Renal pelvis (tissue), 4 donors: ENCODE results near the gene FBXL17. TPM values are rescaled to one million over a fixed set of nuclear protein-coding genes. Genes with fewer than 3 reads are reported as not detected.

Experiments
- DNase-seq: peaks from one replicate; pipeline ENCODE4 v3.0.0-alpha.2; 2013
- polyA plus RNA-seq, 3 donors: library from polyadenylated mRNA; unstranded; fragments of 120-200 nt; gene quantifications; one replicate each; pipeline ENCODE4 v1.2.1, GENCODE V29; 2013; ENCODE audit not compliant: insufficient read length in 3 of 3

Gene FBXL17
- polyA plus RNA-seq, 3 donors: 26.3 to 32.7 (median 27.0) TPM

DNA sequence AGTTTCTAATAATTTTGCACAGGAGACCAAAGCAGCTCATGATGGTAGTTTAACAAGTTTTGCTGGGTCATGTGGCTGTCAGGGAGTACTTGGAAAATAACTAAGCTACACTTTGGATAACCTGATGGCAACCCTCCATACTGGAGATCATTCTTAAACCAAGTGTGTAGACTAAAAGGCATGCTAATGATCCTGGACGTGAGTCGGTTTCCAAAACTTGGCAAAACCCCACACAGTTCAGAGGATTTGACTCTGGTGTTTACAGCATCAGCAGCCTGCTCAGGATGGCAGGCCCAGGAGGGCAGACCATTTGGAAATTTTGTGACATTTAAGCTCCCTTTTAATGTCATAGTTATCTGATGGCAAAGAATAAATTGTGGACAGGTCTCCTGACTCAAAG lies 514.6 kb downstream of the FBXL17 start:
- DNase-seq: no peak

DNA sequence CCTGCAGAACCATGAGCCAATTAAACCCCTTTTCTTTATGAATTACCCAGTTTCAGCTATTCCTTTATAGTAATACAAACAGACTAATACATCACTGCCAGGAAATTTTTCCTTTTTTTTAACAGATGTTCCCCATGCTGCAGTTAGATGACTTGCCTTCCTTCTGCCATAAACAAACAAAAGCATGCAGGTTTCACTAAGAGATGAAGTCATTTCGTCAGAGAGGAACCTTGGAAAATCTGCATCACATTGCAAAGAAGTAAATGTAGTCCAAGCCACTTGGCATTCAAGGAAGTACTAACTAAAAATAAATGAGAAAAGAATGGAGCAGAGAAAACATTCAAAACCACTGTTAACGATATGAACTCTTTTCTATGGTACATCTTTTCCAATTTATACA lies 517.1 kb downstream of the FBXL17 start:
- DNase-seq: no peak

DNA sequence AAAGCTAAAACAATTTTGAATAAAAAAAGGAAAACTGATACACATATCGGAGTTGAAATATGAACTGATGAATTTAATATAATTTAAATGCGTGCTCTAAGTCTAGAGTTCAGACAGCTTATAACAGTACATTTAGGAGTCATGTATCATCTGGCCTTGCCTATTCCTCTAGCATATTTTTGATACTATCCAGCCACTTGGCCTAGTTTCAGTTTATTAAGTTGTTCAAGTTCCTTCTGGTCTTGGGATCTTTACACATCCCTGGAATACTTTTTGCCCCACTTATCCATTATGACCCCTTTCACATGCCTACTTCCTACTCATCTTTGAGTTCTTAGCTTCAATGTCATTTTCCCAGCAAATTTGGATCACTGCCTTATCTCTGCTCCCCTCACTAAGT lies 518.8 kb downstream of the FBXL17 start:
- no peak for DNase-seq

DNA sequence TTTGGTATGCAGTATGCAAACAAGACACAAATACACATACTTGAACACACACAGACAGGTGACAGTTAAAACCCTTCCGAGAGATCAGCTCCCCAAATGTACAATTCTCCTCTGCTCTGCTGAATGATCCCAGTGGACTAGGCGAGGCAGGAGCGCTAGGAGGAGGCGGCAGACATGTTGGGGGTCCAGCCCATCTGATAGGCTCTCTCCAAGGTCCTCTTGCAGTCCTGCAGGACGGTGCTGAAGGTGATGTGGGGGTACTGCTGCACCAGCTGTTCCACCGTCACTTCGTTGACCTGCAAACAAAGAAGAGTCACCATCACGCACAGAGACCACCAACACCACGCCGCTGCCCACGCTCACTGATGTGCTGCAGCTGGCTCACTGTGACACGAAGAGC lies 520.3 kb downstream of the FBXL17 start:
- DNase-seq: no peak

DNA sequence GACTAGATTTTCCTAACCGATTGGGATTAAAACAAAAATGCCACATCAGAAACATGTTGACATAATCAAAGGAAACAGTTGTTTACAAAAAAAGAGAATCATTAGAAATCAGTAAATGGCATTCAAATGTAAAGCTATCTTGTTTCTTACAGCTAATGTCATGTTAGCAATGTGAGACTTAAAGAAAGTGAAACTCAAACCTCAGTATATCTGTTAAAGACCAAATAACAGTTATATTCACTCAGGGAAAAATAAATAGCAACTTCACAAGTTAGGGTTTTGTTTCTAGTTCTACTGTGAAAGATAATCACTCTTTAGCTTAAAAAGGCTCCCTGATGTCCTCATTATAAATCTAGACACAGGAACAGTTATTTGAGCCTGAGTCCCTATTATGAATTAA lies 521.9 kb downstream of the FBXL17 start:
- DNase-seq: no peak

- DNase-seq: no peak
These were observed 523.1 kb downstream of the FBXL17 start for GRCh38 chr5:107858788-107859187.

- no peak for DNase-seq
These were observed 523.6 kb downstream of the FBXL17 start for GRCh38 chr5:107858324-107858723.

DNA sequence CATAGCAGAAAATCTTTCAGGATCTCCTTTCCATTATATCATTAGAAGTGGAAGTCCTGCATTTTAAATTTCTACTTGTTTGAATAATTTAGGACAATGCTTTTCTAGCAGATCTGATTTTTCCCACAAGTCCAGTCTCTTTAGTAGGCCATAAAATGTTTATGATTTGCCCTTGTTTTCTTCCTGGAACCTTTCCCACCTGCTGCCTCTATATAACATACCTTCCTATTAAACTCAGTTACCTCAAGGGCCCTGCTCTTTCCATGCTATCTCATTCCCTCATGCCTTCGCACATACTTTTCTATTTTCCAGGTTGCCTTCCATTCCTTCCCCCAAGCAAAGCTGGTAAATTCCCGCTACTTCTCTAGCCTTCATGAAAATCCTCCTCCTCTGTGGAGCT lies 524.1 kb downstream of the FBXL17 start:
- no peak for DNase-seq

DNA sequence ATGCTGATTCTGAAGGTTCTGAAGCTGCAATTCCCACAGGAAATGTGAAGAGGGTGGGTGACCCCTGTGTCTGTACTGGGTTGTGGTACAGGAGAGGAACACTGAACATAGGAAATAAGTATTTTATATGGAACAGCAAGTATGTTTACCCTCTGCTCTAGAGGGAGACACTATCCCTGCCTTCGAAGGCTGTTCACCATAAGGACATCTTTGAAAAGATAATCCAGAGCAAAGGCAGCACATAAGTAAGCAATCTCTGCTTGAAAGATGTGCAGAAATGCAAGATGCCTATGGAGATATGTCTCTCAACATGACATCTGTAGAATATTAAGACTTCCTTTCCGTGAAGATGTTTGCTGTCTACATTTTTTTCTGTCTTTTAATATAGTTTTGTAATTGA lies 526.7 kb downstream of the FBXL17 start:
- DNase-seq: no peak

GRCh38 chr5:107853696-107854095 lies 528.2 kb downstream of the FBXL17 start:
- no peak for DNase-seq

GRCh38 chr5:107853031-107853430 lies 528.9 kb downstream of the FBXL17 start:
- no peak for DNase-seq

- DNase-seq: no peak
These were observed 532.8 kb downstream of the FBXL17 start for GRCh38 chr5:107849118-107849517.

DNA sequence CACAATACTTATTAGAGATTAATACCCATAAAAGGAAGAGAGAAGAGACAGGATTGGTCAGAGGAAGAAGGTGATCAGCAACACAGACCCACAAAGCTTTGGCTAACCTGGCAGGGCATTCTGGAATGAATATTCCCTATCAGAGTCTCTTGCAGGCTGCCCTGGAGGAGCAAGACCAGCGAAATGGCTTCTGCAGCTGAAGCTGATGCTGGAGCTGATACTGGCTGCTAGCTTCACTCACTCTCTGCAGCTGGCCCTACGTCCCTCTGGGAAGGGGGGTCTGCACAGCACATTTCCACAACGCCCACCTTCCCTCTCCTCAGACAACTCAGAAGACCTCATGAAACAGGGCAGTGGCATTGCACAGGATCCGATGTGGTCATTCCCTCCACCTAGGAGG lies 541.3 kb downstream of the FBXL17 start:
- DNase-seq: no peak

DNA sequence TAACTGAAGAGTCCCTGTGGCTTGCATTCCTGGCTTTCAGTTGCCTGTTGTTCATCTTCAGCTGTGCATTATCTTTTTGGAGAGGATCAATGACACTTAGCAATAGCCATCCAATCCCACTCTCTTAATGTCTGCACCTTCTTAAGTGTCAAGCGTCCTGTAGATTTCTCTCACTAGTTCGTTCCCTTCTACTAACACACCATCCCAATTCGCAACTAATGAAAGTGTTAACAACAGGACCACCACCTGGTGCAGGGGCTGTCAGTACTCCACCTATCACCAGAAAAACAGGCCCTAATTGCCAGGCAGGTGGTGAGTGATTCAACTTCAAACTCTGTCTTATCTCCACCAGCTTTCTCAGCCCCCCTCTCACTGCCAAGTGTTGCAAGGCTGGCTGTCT lies 541.7 kb downstream of the FBXL17 start:
- DNase-seq: no peak

GRCh38 chr5:107835096-107835495 lies 546.8 kb downstream of the FBXL17 start:
- no peak for DNase-seq

DNA sequence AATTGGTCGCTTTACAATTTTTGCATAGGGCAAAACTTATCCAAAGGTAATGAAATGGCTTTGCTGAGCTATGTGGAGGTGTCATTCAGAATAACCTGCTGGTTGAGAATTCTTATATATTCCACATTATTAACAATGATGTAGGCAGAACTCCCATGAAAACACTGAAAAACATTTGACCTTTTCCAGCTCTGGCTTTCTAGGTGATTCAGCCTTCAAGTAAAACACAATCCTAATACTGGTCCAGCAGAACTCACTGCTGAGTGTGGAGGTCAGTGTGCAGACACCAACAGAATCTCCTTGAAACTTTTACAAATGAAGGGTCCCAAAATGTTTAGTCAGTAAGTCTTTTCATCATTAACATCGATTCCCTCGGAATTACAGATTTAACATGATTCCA lies 549.2 kb downstream of the FBXL17 start:
- DNase-seq: no peak

- DNase-seq: no peak
These were observed 550.1 kb downstream of the FBXL17 start for GRCh38 chr5:107831612-107832395.

DNA sequence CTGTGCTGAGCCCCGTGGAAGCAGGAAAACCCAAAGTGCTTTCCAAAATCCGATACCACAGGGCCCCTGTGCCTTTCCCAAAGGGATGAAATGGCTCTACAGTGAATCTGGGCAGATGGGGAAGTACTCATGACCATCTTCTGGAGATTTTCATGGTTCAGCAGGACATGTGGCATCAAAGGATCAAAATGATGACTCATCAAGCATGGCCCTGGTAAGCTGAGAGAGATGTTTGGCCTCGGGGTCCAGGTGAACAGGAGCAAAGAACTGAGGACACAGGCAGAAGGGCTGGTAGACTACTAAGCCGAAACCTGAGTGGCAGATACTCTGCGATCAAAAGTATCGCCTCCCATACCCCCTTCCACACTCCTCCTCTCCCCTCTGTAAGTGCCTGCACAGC lies 551.1 kb downstream of the FBXL17 start:
- no peak for DNase-seq

GRCh38 chr5:107826311-107827000 lies 555.4 kb downstream of the FBXL17 start:
- no peak for DNase-seq

GRCh38 chr5:107824821-107825220 lies 557.1 kb downstream of the FBXL17 start:
- DNase-seq: no peak

- DNase-seq: no peak
These were observed 560.6 kb downstream of the FBXL17 start for GRCh38 chr5:107821288-107821687.

DNA sequence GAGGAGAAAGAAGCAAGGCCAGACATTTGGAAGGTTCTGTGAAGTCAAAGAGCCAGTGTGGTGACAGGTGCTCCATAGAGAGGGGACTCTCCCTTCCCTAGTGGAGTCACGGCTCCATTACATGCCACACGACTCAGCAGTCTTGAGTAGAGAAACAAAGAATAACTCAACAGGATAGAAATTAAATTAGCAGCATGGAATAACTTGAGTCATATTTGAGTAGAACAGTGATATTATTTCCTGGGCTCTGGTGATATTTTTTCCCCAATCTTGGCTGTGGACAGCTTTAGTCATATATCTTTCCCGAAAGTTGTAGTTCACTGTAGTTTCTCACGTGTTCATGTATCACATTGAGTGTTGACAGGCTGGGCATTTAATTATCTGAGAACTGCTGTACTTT lies 561.5 kb downstream of the FBXL17 start:
- no peak for DNase-seq

- no peak for DNase-seq
These were observed 563.9 kb downstream of the FBXL17 start for GRCh38 chr5:107817951-107818350.

GRCh38 chr5:107817436-107817835 lies 564.5 kb downstream of the FBXL17 start:
- DNase-seq: no peak
